Heart left ventricle (tissue), 13 donors: ENCODE measurements around the gene KDSR.

Experiments
- CTCF ChIP-seq, 12 donors: fragments of 200-600 bp; sonication (generic) in 4 of 12; IDR thresholded peaks; one replicate each; pipeline versions ENCODE4 v1.5.0 to v1.8.0; 2018 to 2022; ENCODE audit warnings: antibody characterized with exemption in 12 of 12, mild to moderate bottlenecking in 5 of 12
- POLR2A ChIP-seq, 2 donors: fragments of 450-650 bp; IDR thresholded peaks; one replicate each; pipeline ENCODE4 v1.6.1; 2017; ENCODE audit warnings: antibody characterized with exemption in 2 of 2, mild to moderate bottlenecking in 2 of 2, moderate library complexity in 2 of 2
- donor health status: ischemic (EF 13 %, LVEDD 7.1; RV severe dilation, severe dysfunction).
- donor health status: DM: no; HTN: yes; CAD: no.
- donor health status: DM: no; HTN: no; CAD: no.
- donor health status: ischemic (EF 25% LVEDD 6.9; RV normal size, moderate dysfunction).
- donor health status: ischemic (EF 25% LVEDD 5.7; RV mildly dilated, moderate dysfunction).
- donor health status: ischemic (EF 35%, LVEDD 5.7; RV mildly dilated, moderate dysfunction).
- donor health status: nonischemic (EF 11% LVEDD 7.7; RV severe dilation, severe dysfunction).
- donor health status: DM: yes; HTN: yes; CAD: no.
- donor health status: PGD.
- donor health status: ischemic (EF 29% LVEDD 5.4; RV normal size, mild dysfunction).
- donor health status: nonischemic (EF 23%, LVEDD 6.1; RV moderate dilation, normal function).

- TF ChIP-seq CTCF (IDR thresholded peaks at IDR 0.05) (no peak), POLR2A (IDR thresholded peaks at IDR 0.05) (no peak)
Measured at GRCh38 chr18:63378919-63379638, 12.1 kb upstream of the KDSR start.
